K562 (cell line): Measurements from ENCODE around the gene ZCCHC9. TPM values are rescaled to one million over a fixed set of nuclear protein-coding genes. Genes with fewer than 3 reads are reported as not detected.

ENCODE experiments used
- ATAC-seq: fragments of 200-7000 bp; cut with Tn5 transposase; 3 replicates; pipeline ENCODE4 v1.9.1; 2020; ENCODE audit warnings: moderate library complexity
- BruUV-seq: library from RNA; stranded (reverse); fragments of 400-500 nt; replicated peaks from 2 replicates; lab custom pipeline; 2021; lab: Mats Ljungman, UMichigan
- CTCF ChIA-PET: fragments of 300-600 bp; formaldehyde crosslinking; extraction: SDS; loops from one replicate; lab custom pipeline; 2021; ENCODE audit warnings: low intra/inter-chr PET ratio; lab: Yijun Ruan, JAX
- POLR2A ChIA-PET: fragments of 300-600, 350-650 bp; sonication (Branson Sonifier 250); formaldehyde crosslinking; extraction: SDS; loops from one replicate; lab custom pipeline; 2021; ENCODE audit warnings: antibody characterized with exemption, inconsistent platforms; lab: Yijun Ruan, JAX
- DNase-seq, 4 experiments: peaks; one replicate each; pipeline versions ENCODE4 v3.0.0 to v3.0.0-alpha.2; 2011 to 2018; ENCODE audit warnings: low spot score in 3 of 4, mixed read lengths in 3 of 4; ENCODE audit errors: extremely low read depth in 1 of 4
- FAIRE-seq: peaks from 2 replicates; lab custom pipeline; 2011; peaks lifted over from hg19 to GRCh38; lab: Jason Lieb, UNC
- H2AFZ ChIP-seq: 2 replicates; pipeline ENCODE4 v1.6.0; 2011; ENCODE audit warnings: low read depth, low read length, control low read depth, inconsistent platforms
- H3K27ac ChIP-seq: fragments of 200-600 bp; 3 replicates; pipeline ENCODE4 v1.8.0; 2011; ENCODE audit warnings: low read depth, mild to moderate bottlenecking, control low read depth, inconsistent platforms, low read length, moderate library complexity, mixed read lengths; ENCODE audit errors: extremely low read depth
- H3K27me3 ChIP-seq, 2 experiments: fragments of 300-600 bp in 1 of 2; 2 replicates in 1 of 2; 3 replicates in 1 of 2; pipeline versions ENCODE4 v1.6.0 to v1.8.0; 2011; ENCODE audit warnings: inconsistent platforms in 2 of 2, low read length in 2 of 2, mild to moderate bottlenecking in 1 of 2, mixed read lengths in 1 of 2, moderate library complexity in 1 of 2; ENCODE audit not compliant: control insufficient read depth in 2 of 2, insufficient read depth in 2 of 2
- H3K36me3 ChIP-seq: fragments of 300-600 bp; 3 replicates; pipeline ENCODE4 v1.8.0; 2011; ENCODE audit warnings: mild to moderate bottlenecking, low read length, inconsistent platforms; ENCODE audit not compliant: control insufficient read depth, insufficient read depth
- H3K4me1 ChIP-seq, 2 experiments: fragments of 200-600 bp in 1 of 2; replicated peaks in 1 of 2; 2 replicates in 1 of 2; 3 replicates in 1 of 2; pipeline versions ENCODE4 v1.5.1 to v1.8.0; 2011; ENCODE audit warnings: inconsistent platforms in 2 of 2, low read length in 2 of 2, mild to moderate bottlenecking in 1 of 2, mixed read lengths in 1 of 2, moderate library complexity in 1 of 2; ENCODE audit not compliant: control insufficient read depth in 2 of 2, insufficient read depth in 2 of 2
- H3K4me2 ChIP-seq: 2 replicates; pipeline ENCODE4 v1.6.1; 2011; ENCODE audit warnings: low read length, control low read depth, inconsistent platforms, mixed read lengths; ENCODE audit not compliant: insufficient read depth
- H3K4me3 ChIP-seq: fragments of 200-600 bp; sonication (generic), shearing (Covaris generic); 2 replicates; pipeline ENCODE4 v1.5.1; 2016; ENCODE audit warnings: control low read depth, inconsistent platforms
- H3K79me2 ChIP-seq: fragments of 200-600 bp; 3 replicates; pipeline ENCODE4 v1.8.0; 2011; ENCODE audit warnings: low read length, inconsistent platforms; ENCODE audit not compliant: control insufficient read depth, insufficient read depth
- H3K9ac ChIP-seq, 2 experiments: 2 replicates each; pipeline versions ENCODE4 v1.6.0 to v1.6.1; 2011; ENCODE audit warnings: low read depth in 2 of 2, low read length in 2 of 2, control low read depth in 1 of 2, inconsistent platforms in 1 of 2, mild to moderate bottlenecking in 1 of 2, mixed read lengths in 1 of 2; ENCODE audit not compliant: insufficient read depth in 1 of 2
- H3K9me1 ChIP-seq: one replicate; pipeline ENCODE4 v1.6.0; 2011; ENCODE audit warnings: inconsistent platforms, mild to moderate bottlenecking, low read length, moderate library complexity; ENCODE audit not compliant: control insufficient read depth, insufficient read depth
- H3K9me3 ChIP-seq: replicated peaks from 2 replicates; pipeline ENCODE4 v1.5.1; 2011; ENCODE audit warnings: low read depth, low read length, inconsistent platforms; ENCODE audit not compliant: control insufficient read depth, insufficient read depth
- H4K20me1 ChIP-seq: replicated peaks from 2 replicates; pipeline ENCODE4 v1.6.1; 2011; ENCODE audit warnings: low read length, inconsistent platforms, mixed read lengths; ENCODE audit not compliant: control insufficient read depth, insufficient read depth
- ARHGAP35 ChIP-seq: fragments of 450-650 bp; IDR thresholded peaks from 2 replicates; pipeline ENCODE4 v1.6.1; 2018; ENCODE audit not compliant: partially characterized antibody
- EZH2 ChIP-seq: IDR thresholded peaks from 2 replicates; pipeline ENCODE4 v1.6.1; 2012; ENCODE audit warnings: low read depth, mild to moderate bottlenecking, inconsistent platforms, low read length, borderline replicate concordance
- HNRNPK ChIP-seq: fragments of 200-400 bp; formaldehyde crosslinking; IDR thresholded peaks from one replicate; pipeline ENCODE4 v1.6.1; 2018; ENCODE audit warnings: mild to moderate bottlenecking, low read depth, low read length; ENCODE audit not compliant: poor library complexity, severe bottlenecking
- RNF2 ChIP-seq: sonication (generic); IDR thresholded peaks from 2 replicates; pipeline ENCODE4 v1.6.1; 2016
- SMAD2 ChIP-seq: fragments of 150-350 bp; IDR thresholded peaks from 2 replicates; pipeline ENCODE4 v1.6.1; 2014; ENCODE audit warnings: low read depth, mild to moderate bottlenecking, low read length
- ZBTB1 ChIP-seq: sonication (generic); formaldehyde crosslinking; IDR thresholded peaks from 2 replicates; pipeline ENCODE4 v1.8.1; 2023; ENCODE audit warnings: missing genetic modification reagents, low read depth, mild to moderate bottlenecking, borderline replicate concordance
- ZNF232 ChIP-seq: sonication (generic); formaldehyde crosslinking; IDR thresholded peaks from 2 replicates; pipeline ENCODE4 v1.8.0; 2022; ENCODE audit warnings: mild to moderate bottlenecking, missing genetic modification reagents
- WGBS: fragments of 100-300 bp; shearing (Covaris generic); methylation state at CpG from one replicate; pipeline ENCODE4 v1.1.6; 2016; ENCODE audit warnings: low coverage, mixed read lengths; ENCODE audit not compliant: insufficient coverage; ENCODE audit errors: missing lambda C conversion rate; 5-methylcytosine and 5-hydroxymethylcytosine counted together
- in situ Hi-C: fragments of 300-500 bp; cut with MboI; formaldehyde crosslinking; loops from 4 replicates; pipeline ENCODE4 v1.15.0; 2018; ENCODE audit warnings: inconsistent platforms, mixed read lengths
- intact Hi-C: fragments of 100-400 bp; cut with micrococcal nuclease; formaldehyde crosslinking; loops from 2 replicates; pipeline ENCODE4 v1.14.2; 2022
- polyA plus RNA-seq, 8 experiments: library from polyadenylated mRNA; depleted of rRNA in 4 of 8; stranded (reverse) in 5 of 8; unstranded in 3 of 8; fragments of >200 nt; fragmentation: Nextera tagmentation in 2 of 8; fragmentation: Illumina TruSeq in 1 of 8; extraction: Ambion mirVana in 2 of 8; extraction: Trizol in 1 of 8; gene quantifications; 2 replicates each; pipeline versions ENCODE4 v1.2.1 to v1.2.3, GENCODE V29; 2011 to 2014; ENCODE audit warnings: inconsistent platforms in 1 of 8, missing spikeins in 1 of 8
- total RNA-seq, 7 experiments: library from RNA; depleted of rRNA in 6 of 7; stranded (reverse); fragments of >200 nt in 6 of 7; fragmentation: Illumina TruSeq in 2 of 7; extraction: Trizol in 2 of 7; gene quantifications; 2 replicates each; pipeline versions ENCODE4 v1.2.1 to v1.2.3, GENCODE V29; 2011 to 2021; ENCODE audit warnings: low replicate concordance in 1 of 7
- TF ChIP-seq, protein P1 (sequence below), 2 experiments: fragments of 450-650 bp; IDR thresholded peaks; 2 replicates each; pipeline ENCODE4 v1.6.1; 2018; ENCODE audit warnings: mild to moderate bottlenecking in 2 of 2, low read depth in 1 of 2; ENCODE audit not compliant: partially characterized antibody in 2 of 2
- TF ChIP-seq, protein P2 (sequence below), 3 experiments: fragments of 200-800 bp in 1 of 3; sonication (Bioruptor generic) in 1 of 3; sonication (generic) in 1 of 3; formaldehyde crosslinking in 1 of 3; IDR thresholded peaks; 2 replicates each; pipeline versions ENCODE4 v1.6.1 to v1.8.0; 2016 to 2022; ENCODE audit warnings: mild to moderate bottlenecking in 2 of 3, missing compliant biosample characterization in 2 of 3, missing genetic modification characterization in 2 of 3, missing genetic modification reagents in 1 of 3
- TF ChIP-seq, protein P3 (sequence below): fragments of 450-650 bp; IDR thresholded peaks from 2 replicates; pipeline ENCODE4 v1.7.1; 2018; ENCODE audit warnings: mild to moderate bottlenecking, low read depth; ENCODE audit not compliant: partially characterized antibody
- TF ChIP-seq, protein P4 (sequence below): fragments of 250-450 bp; sonication (Bioruptor Pico); IDR thresholded peaks from 2 replicates; pipeline ENCODE4 v1.5.0; 2020; ENCODE audit warnings: mild to moderate bottlenecking

Gene ZCCHC9
- total and polyA plus RNA-seq, 9 of the 15 experiments (the other 6 are each of a cell fraction or from before 2014, with no cell fraction given), result 40.3 to 95.3 (median 59.9) TPM

DNA sequence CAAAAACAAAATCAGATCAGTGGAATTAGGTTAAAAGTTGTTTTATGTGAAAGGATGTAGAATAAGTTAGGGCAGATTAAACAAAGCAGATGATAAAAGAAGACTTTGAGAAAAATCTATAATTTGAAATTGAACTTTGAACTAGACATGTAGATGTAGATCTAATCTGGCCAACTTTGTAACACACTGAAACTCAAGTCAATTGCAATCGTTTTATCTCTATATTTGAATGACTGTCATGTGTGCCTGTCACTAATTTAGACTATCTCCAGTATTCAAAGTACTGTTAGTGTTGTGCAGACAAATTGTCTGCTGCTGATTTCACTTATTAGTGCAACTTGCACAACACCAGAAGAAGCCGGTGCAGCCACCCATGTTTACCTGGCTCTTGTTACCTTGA lies 52.7 kb downstream of the ZCCHC9 start:
- Histone ChIP-seq H3K9me3 (no peaks in the 10 kb centered on the region), H3K9me1 (no peaks in the 10 kb centered on the region), H3K27ac (no peak overlapping the region), H3K4me1 (no peaks in the 10 kb centered on the region), H2AFZ (no peak overlapping the region), H3K9ac (no peak overlapping the region), H3K27me3 (peaks cover 25 to 38% of the 10 kb centered on the region in 2 experiments), H3K36me3 (no peaks in the 10 kb centered on the region), H3K79me2 (no peaks in the 10 kb centered on the region), H3K4me2 (no peak overlapping the region), H4K20me1 (no peaks in the 10 kb centered on the region), H3K4me3 (no peak overlapping the region)
- intact Hi-C loops, result no loop called here
- CTCF ChIA-PET, result no interaction called here
- DNase-seq (no peak), ATAC-seq (no peak), FAIRE-seq (no peak)
- 3% methylated on average over 2 of the region's 2 CpGs for WGBS
- POLR2A ChIA-PET, result interaction anchor here (1.6 kb wide), 1 partner anchor 9 kb away, joined by 4 read pairs; no protein-coding TSS in a partner anchor
- in situ Hi-C loops, result no loop called here
- BruUV-seq, result no TSS peak
- TF ChIP-seq ZBTB1 (CRISPR knock-in tag) (no peak), SMAD2 (no peak), EZH2 (no peak), HNRNPK (no peak), ARHGAP35 (no peak), RNF2 (no peak), ZNF232 (no peak)
- TF ChIP-seq, protein P1, sequence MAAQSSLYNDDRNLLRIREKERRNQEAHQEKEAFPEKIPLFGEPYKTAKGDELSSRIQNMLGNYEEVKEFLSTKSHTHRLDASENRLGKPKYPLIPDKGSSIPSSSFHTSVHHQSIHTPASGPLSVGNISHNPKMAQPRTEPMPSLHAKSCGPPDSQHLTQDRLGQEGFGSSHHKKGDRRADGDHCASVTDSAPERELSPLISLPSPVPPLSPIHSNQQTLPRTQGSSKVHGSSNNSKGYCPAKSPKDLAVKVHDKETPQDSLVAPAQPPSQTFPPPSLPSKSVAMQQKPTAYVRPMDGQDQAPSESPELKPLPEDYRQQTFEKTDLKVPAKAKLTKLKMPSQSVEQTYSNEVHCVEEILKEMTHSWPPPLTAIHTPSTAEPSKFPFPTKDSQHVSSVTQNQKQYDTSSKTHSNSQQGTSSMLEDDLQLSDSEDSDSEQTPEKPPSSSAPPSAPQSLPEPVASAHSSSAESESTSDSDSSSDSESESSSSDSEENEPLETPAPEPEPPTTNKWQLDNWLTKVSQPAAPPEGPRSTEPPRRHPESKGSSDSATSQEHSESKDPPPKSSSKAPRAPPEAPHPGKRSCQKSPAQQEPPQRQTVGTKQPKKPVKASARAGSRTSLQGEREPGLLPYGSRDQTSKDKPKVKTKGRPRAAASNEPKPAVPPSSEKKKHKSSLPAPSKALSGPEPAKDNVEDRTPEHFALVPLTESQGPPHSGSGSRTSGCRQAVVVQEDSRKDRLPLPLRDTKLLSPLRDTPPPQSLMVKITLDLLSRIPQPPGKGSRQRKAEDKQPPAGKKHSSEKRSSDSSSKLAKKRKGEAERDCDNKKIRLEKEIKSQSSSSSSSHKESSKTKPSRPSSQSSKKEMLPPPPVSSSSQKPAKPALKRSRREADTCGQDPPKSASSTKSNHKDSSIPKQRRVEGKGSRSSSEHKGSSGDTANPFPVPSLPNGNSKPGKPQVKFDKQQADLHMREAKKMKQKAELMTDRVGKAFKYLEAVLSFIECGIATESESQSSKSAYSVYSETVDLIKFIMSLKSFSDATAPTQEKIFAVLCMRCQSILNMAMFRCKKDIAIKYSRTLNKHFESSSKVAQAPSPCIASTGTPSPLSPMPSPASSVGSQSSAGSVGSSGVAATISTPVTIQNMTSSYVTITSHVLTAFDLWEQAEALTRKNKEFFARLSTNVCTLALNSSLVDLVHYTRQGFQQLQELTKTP (IDR thresholded peaks at IDR 0.05; ENCODE audit: low read depth in 1 of 2, partially characterized antibody in 2 of 2), result no peak
- TF ChIP-seq, protein P2, sequence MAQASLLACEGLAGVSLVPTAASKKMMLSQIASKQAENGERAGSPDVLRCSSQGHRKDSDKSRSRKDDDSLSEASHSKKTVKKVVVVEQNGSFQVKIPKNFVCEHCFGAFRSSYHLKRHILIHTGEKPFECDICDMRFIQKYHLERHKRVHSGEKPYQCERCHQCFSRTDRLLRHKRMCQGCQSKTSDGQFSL (CRISPR knock-in tag; IDR thresholded peaks at IDR 0.05), result no peak
- TF ChIP-seq, protein P2 (tag; IDR thresholded peaks at IDR 0.05), result no peak
- TF ChIP-seq, protein P3, sequence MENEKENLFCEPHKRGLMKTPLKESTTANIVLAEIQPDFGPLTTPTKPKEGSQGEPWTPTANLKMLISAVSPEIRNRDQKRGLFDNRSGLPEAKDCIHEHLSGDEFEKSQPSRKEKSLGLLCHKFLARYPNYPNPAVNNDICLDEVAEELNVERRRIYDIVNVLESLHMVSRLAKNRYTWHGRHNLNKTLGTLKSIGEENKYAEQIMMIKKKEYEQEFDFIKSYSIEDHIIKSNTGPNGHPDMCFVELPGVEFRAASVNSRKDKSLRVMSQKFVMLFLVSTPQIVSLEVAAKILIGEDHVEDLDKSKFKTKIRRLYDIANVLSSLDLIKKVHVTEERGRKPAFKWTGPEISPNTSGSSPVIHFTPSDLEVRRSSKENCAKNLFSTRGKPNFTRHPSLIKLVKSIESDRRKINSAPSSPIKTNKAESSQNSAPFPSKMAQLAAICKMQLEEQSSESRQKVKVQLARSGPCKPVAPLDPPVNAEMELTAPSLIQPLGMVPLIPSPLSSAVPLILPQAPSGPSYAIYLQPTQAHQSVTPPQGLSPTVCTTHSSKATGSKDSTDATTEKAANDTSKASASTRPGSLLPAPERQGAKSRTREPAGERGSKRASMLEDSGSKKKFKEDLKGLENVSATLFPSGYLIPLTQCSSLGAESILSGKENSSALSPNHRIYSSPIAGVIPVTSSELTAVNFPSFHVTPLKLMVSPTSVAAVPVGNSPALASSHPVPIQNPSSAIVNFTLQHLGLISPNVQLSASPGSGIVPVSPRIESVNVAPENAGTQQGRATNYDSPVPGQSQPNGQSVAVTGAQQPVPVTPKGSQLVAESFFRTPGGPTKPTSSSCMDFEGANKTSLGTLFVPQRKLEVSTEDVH, result no peak
- TF ChIP-seq, protein P4, sequence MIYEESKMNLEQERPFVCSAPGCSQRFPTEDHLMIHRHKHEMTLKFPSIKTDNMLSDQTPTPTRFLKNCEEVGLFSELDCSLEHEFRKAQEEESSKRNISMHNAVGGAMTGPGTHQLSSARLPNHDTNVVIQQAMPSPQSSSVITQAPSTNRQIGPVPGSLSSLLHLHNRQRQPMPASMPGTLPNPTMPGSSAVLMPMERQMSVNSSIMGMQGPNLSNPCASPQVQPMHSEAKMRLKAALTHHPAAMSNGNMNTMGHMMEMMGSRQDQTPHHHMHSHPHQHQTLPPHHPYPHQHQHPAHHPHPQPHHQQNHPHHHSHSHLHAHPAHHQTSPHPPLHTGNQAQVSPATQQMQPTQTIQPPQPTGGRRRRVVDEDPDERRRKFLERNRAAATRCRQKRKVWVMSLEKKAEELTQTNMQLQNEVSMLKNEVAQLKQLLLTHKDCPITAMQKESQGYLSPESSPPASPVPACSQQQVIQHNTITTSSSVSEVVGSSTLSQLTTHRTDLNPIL (CRISPR knock-in tag), result no peak
